Stimulated activated CD8-positive, alpha-beta memory T cell treated with anti-CD3 and anti-CD28 coated beads, Interleukin-7, amount 100 ng/mL, for 1 hour (primary cell): ENCODE measurements around the gene GON7.
"Not testable (repeated sequence)": the region's sequence is repeated elsewhere in the genome, so short reads cannot be mapped to it uniquely, and the experiment has no call there.

Source experiments
- DNase-seq, 2 donors: peaks; one replicate each; pipeline ENCODE4 v3.0.0-alpha.2; 2020; ENCODE audit warnings: low read depth in 2 of 2

GON7 gene

GRCh38 chr14:93206793-93207467, at the start of gene GON7, which contains the start of gene UBR7:
Gene GON7 (minus strand): TSS chr14:93207065. CDS start chr14:93207037, 28 bp downstream.
Gene UBR7 (plus strand): TSS chr14:93207256. CDS start chr14:93207292, 36 bp downstream.
- peak; percentile 68 to 71 for DNase-seq

GRCh38 chr14:93249128-93249831, 42.4 kb upstream of the GON7 start:
- no peak for DNase-seq

GRCh38 chr14:93246534-93246933, 39.7 kb upstream of the GON7 start:
- DNase-seq: no peak

GRCh38 chr14:93245764-93246420, 39.0 kb upstream of the GON7 start:
- no peak for DNase-seq

GRCh38 chr14:93240678-93241000, 33.8 kb upstream of the GON7 start:
- DNase-seq: no peak

- DNase-seq: no peak
Measured at GRCh38 chr14:93239869-93240677, 33.2 kb upstream of the GON7 start.

GRCh38 chr14:93234798-93235197, 27.9 kb upstream of the GON7 start:
- no peak for DNase-seq

- DNase-seq: not testable (repeated sequence)
Measured at GRCh38 chr14:93233078-93233477, 26.2 kb upstream of the GON7 start.

GRCh38 chr14:93232159-93232558, 25.3 kb upstream of the GON7 start:
- DNase-seq: no peak

- DNase-seq: no peak
Measured at GRCh38 chr14:93231129-93231979, 24.5 kb upstream of the GON7 start.

GRCh38 chr14:93230539-93230938, 23.7 kb upstream of the GON7 start:
- no peak for DNase-seq

GRCh38 chr14:93228550-93228949, 21.7 kb upstream of the GON7 start:
- DNase-seq: no peak

GRCh38 chr14:93223565-93223964, 16.7 kb upstream of the GON7 start:
- DNase-seq: no peak

GRCh38 chr14:93220509-93220908, 13.6 kb upstream of the GON7 start:
- DNase-seq: no peak

- DNase-seq: no peak
Measured at GRCh38 chr14:93219103-93219726, 12.3 kb upstream of the GON7 start.

- no peak for DNase-seq
Measured at GRCh38 chr14:93214598-93214997, 7.7 kb upstream of the GON7 start.

GRCh38 chr14:93212432-93212831, 5.6 kb upstream of the GON7 start:
- DNase-seq: no peak

GRCh38 chr14:93207468-93208308, 823 bp upstream of the GON7 start:
- DNase-seq: no peak

GRCh38 chr14:93201155-93201704, 5.6 kb downstream of the GON7 start:
- no peak for DNase-seq
